NCI-H2107 treated with DMSO at 0.1 percent for 48 hours (cell line): ENCODE data around the gene KMT2C.
"Not testable (repeated sequence)": the region's sequence is repeated elsewhere in the genome, so short reads cannot be mapped to it uniquely, and the experiment has no call there.

Experiments
- DNase-seq: peaks from one replicate; lab custom pipeline; 2025; ENCODE audit not compliant: unreplicated experiment; lab: John Stamatoyannopoulos, UW

The KMT2C gene

GRCh38 chr7:152435384-152436110 lies at the start of gene KMT2C:
TSS of gene KMT2C (minus strand) at chr7:152436003. CDS start at chr7:152435786, 217 bp downstream.
- no peak for DNase-seq

DNA sequence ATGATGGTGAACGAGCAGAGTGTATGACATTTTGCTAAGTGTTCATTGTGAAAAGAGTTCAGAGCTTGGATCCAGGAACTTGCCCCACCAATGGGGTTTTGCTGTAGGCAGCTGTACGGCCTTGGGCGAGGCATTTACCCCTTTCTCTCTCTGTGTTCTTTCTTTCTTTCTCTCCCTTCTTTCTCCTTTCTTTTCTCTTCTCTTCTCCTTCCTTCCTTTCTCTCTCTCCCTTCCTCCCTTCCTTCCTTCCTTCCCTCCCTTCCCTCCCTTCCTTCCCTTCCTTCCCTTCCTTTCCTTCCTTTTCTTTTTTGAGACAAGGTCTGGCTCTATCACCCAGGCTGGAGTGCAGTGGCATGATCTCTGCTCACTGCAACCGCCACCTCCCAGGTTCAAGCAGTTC lies 45.3 kb upstream of the KMT2C start:
- no peak for DNase-seq

GRCh38 chr7:152480664-152481063 lies 44.9 kb upstream of the KMT2C start:
- DNase-seq: no peak

- no peak for DNase-seq
Observed at GRCh38 chr7:152479595-152479994, 43.8 kb upstream of the KMT2C start.

GRCh38 chr7:152478140-152478539 lies 42.3 kb upstream of the KMT2C start:
- DNase-seq: no peak

DNA sequence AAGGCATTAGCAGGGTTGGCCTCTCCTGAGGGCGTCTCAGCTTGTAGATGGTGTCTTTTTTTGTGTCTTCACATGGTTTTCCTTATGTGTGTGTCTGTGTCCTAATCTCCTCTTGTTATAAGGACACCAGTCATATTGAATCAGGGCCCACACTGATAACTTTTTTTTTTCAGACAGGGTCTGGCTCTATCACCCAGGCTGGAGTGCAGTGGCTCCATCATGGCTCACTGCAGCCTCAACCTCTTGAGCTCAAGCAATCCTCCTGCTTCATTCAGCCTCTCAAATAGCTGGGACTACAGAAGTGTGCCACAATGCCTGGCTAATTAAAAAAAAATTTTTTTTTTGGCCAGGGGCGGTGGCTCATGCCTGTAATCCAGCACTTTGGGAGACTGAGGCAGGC lies 41.3 kb upstream of the KMT2C start:
- no peak for DNase-seq

- DNase-seq: no peak
Observed at GRCh38 chr7:152476551-152476950, 40.7 kb upstream of the KMT2C start.

- not testable (repeated sequence) for DNase-seq
Observed at GRCh38 chr7:152471023-152471620, 35.3 kb upstream of the KMT2C start.

- not testable (repeated sequence) for DNase-seq
Observed at GRCh38 chr7:152470251-152471022, 34.6 kb upstream of the KMT2C start.

DNA sequence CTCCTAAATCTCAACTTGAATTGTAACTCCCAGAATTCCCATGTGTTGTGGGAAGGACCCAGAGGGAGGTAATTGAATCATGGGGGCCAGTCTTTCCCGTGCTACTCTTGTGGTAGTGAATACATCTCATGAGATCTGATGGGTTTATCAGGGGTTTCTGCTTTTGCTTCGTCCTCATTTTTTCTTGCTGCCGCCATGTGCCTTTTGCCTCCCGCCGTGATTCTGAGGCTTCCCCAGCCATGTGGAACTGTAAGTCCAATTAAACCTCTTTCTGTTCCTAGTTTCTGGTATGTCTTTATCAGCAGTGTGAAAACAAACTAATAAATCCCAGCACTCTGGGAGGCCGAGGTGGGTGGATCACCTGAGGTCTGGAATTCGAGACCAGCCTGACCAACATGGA lies 33.8 kb upstream of the KMT2C start:
- DNase-seq: not testable (repeated sequence)

DNA sequence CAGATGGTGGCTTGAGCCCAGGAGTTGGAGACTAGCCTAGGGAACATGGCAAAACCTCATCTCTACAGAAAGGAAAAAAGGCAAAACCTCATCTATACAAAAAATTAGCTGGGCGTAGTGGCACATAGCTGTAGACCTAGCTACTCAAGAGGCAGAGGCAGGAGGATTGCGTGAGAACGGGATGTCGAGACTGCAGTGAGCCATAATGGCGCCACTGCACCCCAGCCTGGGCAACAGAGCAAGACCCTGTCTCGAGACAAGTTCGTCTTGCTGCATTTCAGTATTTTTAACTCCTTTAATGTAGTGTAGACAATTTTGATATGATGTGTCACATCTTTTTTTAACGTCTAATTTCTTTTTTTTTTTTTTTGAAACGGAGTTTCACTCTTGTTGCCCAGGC lies 31.4 kb upstream of the KMT2C start:
- no peak for DNase-seq

- DNase-seq: no peak
Observed at GRCh38 chr7:152465119-152465387, 29.2 kb upstream of the KMT2C start.

- peak; percentile 57 for DNase-seq
Observed at GRCh38 chr7:152464312-152465118, 28.7 kb upstream of the KMT2C start.

GRCh38 chr7:152463709-152464311 lies 28.0 kb upstream of the KMT2C start:
- peak; percentile 96 for DNase-seq

GRCh38 chr7:152462995-152463708 lies 27.3 kb upstream of the KMT2C start:
- peak; percentile 86 for DNase-seq

DNA sequence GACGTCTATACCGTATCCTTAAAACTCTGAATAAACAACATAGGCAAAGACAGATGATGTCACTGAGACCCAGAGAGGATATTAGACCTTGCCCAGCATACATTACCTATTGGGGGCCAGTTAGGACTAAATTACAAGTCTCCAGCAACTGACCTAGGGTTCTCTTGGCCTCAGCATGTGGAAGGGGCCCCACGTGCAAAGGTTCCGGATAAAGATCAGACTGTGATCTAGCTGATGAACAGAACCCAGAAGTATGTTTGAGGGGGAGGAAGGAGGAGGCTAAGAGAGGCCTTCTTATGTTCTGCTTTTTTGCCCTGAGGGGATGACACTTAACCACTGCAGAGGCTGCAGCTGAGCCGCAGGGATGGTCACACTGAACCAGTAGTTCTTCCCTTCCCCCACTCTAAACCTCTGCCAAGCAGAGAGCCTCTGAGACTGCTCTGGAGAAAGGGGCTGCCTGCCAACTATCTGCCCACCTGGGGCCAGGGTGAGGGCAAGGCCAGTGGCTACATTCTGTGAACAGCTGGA lies 24.0 kb upstream of the KMT2C start:
- no peak for DNase-seq

- no peak for DNase-seq
Observed at GRCh38 chr7:152451356-152451755, 15.6 kb upstream of the KMT2C start.

DNA sequence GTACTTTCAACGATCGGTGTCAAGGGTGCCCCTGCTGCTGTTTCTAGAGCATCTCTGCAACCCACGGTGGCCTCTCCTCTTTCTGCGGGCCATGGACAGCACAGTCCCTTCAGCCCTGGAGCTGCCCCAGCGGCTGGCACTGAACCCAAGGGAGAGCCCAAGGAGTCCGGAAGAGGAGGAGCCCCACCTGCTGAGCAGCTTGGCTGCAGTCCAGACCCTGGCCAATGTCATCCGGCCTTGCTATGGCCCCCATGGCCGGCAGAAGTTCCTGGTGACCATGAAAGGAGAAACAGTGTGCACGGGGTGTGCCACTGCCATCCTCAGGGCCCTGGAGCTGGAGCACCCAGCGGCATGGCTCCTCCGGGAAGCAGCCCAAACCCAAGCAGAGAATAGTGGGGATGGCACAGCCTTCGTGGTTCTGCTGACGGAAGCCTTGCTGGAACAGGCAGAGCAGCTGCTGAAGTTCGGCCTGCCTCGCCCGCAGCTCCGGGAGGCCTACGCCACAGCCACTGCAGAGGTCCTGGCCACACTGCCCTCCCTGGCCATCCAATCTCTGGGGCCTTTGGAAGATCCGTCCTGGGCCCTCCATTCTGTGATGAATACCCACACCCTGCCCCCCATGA lies 9.7 kb upstream of the KMT2C start:
- not testable (repeated sequence) for DNase-seq

GRCh38 chr7:152443586-152443985 lies 7.8 kb upstream of the KMT2C start:
- DNase-seq: no peak
